ENCODE results near the gene KDM4B. TPM values are rescaled to one million over a fixed set of nuclear protein-coding genes. Genes with fewer than 3 reads are reported as not detected.

The KDM4B gene
- total RNA-seq, 1 experiment from 2014 or later, result 15.8 TPM

DNA sequence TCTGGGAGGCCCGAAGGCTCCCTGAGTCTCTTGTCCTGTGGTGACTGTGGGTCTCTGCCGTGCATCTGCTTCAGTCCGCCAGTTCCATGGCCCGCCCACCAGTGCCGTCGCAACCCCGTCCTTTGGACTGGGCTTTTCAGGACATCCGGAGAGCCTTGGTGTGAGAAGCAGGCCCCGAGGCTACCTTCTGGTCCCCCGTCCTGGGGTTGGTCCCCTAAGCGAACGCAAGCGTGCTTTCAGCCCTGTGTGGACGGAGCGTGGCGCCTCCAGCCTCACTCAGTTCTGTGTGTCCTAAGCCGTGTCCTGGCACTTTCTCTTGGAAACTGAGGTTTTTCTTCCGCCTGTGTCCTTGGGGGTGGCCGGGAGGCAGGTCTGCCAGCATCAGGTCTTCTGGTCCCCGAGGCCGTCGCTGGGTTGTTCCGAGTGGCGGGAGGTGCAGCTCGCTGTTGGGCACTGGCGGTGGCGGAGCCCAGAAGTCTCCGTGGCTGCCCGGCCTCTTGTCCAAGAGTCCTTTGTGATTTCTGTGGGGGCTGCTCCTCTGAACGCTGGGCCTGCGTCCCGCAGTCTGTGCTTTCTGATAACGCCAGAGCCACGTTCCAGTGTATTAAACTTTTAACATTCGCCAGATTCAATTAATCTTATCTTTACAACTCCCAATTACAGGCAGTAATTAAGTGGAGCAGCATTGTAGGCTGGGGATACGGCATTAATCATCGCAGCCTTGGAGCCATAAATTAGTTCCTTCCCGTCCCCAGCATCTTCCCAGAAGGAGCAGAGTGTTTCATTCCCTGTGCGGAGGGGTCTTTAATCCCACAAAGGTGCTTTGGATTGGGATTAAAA is 99.5 kb downstream of the KDM4B start:
- no peak for DNase-seq (ENCODE audit: low read depth)

DNA sequence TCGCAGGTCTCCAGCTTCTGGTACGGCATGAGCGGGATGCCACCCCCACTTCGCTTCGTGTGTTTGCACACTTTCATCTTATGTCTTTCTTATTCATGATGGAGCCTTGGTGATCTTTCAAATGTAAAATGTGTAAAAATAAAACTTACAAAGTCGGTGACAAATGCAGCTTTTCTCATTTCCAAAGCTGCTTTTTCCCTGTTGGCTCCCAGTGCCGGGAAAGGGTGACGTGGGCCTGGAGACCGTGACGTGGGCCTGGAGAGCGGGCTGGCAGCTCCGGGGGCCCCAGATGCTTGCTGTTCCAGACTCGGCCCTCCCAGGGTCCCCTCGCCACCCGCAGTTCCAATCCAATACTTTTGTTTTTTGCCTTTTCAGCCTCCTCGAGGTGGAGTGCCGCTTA is 101.4 kb downstream of the KDM4B start:
- no peak for DNase-seq (ENCODE audit: low read depth)

DNA sequence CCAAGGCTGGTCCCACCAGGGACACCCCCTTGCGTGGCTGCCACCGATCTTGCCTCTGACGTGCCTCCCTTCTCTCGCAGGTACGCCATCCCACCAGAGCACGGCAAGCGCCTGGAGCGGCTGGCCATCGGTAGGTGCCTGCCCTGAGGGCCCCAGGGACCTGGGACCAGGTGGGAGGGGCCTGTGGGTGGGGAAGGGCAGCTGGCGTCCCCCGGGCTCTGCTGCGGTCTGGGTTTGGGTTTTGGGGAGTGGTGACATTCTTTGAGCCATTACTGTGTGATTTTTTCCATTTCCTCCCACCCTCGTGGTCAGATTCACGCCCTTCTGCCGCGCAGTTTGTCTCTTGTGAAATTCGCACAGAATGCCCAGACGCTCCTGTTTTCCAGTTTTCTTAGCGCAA is 102.0 kb downstream of the KDM4B start:
- no peak for DNase-seq (ENCODE audit: low read depth)

DNA sequence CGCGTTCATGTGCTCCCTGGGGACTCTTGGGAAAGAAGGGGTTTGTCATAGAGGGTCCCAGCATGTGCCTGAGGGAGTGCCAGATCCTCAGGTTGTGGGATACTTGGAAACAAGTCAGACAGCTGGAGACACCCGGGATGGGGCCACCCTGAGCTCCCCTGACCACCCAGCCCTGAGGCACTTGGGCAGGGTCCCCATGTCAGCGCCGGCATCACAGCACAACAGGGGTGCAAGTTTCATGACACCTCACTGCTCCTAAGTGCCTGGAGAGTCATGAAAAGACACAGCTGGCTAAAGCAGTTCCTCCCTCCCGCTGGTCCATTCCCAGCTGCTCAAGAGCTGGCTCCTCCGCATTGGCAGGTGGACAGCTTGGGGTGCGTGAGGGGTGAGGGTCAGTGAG is 102.7 kb downstream of the KDM4B start:
- no peak for DNase-seq (ENCODE audit: low read depth)

DNA sequence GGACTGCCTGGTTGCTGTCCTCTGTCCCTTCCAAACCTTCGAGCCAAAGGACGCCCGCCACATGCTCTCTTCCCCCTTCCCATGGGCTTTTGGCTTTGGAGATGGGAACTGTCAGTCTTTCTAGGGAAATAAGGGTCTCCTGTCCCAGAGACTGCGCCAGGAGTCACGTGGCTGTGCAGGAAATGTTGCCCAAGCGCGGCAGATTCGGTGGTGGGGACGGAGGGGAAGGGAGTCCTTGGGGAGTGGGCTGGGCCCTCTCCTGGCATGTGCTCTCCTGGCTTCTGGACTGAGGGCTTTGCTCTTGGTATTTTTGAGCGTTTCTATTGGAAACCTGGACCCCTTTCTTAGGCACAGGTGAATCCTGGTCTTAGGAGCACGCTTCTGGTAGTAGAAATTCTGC is 103.2 kb downstream of the KDM4B start:
- no peak for DNase-seq (ENCODE audit: low read depth)

DNA sequence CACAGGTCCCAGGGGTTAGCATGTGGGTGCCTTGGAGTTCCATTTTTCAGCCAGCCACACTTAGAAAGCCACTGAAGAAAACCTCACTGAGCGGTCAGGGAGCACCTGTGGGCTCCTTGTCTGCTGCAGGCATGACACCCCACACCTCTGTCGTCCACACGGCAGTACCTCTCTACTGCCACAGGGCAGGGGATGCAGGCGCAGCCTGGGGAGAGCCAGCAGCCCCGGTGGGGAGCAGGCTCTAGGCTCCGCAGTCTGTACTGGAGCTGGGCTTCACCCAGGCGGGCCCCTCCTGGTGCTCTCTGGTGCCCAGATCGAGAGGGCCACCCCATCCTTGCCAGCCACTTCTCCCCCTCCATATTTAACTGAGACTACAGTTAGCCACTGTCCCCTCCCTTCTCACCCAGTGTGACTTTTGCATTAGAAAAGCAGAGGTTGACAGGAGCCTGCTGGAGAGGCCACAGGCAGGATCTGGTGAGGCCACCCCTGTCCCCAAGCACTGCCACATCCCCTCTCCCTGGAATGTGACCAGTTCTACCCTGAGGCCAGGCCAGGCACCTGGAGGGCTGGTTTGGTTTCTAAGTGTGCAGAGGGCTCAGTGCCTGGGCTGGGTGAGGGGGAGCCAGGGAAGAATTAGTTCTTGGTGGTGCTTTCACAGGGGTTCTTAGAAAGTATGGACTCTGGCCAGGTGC is 104.4 kb downstream of the KDM4B start:
- DNase-seq (ENCODE audit: low read depth), result no peak

DNA sequence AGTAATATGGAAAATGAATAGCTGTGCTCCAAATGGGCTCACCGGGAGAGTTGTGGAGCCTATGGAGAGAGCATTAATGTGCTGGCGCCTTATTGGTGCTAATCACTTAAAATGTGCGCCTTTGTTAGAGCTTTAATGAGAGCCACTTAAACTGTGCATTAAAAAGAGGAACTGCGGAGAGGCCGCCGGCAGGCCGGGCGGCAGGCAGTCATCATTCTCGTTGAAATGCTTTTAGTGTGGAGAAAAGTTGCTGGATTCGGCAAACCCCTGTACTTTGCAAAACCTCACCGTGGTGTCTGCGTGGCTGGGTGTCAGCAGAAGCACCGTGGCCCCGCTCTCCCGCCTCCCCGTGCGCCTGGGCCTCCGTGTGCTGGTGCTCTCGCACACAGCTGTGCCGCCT is 105.5 kb downstream of the KDM4B start:
- DNase-seq (ENCODE audit: low read depth), result no peak

DNA sequence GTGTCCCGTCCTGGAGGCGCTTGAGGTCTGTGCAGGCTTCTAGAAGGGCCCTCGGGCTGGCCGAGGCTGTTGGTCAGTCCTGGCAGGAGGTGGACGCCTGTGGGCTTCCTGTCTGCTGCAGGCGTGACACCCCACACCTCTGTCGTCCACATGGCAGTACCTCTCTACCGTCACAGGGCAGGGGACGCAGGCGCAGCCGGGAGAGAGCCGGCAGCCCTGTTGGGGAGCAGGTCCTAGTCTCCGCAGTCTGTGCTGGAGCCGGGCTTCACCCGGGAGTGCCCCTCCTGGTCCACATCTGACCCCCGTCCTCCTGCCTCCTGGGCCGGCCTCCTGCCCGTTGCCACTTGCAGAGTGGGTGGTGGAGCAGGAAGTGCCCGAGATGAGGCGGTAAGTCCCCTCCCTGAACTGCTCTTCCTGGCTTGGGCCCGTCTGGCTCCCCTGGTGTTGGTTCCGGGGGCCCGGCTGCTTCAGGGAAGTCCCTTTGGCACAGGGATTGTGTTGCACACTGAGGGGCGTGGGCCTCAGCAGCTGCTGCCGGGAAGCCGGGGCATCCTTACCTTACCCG is 106.0 kb downstream of the KDM4B start:
- DNase-seq (ENCODE audit: low read depth), result no peak

DNA sequence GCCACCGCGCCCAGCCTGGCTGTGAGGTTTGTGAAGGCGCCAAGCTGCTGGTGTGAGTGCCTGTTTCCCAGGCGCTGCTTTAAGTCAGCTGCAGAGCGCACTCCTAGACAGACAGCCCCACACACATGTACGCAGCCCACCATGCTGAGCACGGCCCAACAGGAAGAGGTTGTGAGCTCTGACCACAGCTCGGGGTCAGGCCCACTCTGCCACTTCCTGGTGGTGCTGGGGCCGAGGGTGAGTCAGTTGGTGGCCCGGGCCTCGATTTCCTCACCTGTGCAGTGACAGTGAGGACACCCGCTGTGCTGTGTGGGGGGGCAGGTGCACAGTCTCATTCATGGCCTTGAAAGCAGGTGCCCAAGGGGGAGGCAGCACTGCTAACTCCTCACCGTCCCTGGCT is 106.7 kb downstream of the KDM4B start:
- no peak for DNase-seq (ENCODE audit: low read depth)

DNA sequence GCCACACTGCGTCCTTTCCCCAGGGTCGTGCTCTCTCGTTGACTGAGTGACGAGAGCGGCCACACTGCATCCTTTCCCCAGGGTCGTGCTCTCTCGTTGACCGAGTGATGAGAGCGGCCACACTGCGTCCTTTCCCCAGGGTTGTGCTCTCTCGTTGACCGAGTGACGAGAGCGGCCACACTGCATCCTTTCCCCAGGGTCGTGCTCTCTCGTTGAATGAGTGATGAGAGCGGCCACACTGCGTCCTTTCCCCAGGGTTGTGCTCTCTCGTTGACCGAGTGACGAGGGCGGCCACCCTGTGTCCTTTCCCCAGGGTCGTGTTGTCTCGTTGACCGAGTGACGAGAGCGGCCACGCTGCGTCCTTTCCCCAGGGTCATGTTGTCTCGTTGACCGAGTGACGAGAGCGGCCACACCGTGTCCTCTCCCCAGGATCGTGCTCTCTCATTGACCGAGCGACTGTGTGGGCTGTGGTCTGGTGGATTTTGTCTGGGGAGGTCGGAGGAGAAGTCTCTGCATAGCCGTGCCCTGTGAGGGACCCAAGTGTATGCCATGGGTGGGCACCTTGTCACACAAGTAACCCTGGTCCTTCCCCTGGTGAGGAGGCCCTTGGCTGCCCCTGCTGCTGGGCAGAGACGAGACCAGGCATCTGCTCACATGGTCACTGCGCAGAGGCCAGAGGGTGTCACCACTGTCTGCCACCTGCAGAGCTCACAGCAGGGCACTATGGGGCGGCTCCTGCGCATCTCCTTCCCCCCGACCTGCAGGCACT is 107.7 kb downstream of the KDM4B start:
- no peak for DNase-seq (ENCODE audit: low read depth)

DNA sequence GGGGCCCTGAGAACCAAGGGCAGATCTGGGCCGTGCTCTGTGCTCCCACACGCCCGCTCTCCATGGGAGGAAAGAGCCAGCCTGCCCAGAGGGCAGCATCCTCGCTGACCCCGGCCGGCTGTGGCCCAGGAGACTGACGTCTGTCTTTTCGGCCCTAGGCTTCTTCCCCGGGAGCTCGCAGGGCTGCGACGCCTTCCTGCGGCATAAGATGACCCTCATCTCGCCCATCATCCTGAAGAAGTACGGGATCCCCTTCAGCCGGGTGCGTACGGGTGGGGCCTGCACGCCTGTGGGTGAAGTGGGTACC is 108.2 kb downstream of the KDM4B start:
- no peak for DNase-seq (ENCODE audit: low read depth)

DNA sequence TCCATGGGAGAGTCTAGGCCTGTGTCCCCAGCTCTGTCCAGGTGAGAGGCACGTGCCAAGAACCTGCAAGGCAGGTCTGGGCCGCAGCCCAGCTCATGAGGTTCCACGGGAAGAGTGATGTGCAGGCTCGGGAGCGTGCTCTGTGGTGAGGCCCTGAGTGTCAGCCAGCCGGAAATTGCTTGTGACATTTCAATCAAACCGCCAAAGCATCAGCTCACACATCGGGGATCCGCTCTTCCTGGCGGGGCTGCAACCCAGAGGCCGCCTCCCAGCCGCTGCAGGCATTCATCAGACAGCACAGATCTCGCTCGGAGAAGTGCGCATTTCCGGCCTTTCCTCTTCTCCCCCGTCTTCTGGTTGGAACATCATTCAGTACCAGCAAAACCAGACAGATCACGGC is 109.3 kb downstream of the KDM4B start:
- DNase-seq (ENCODE audit: low read depth), result no peak

DNA sequence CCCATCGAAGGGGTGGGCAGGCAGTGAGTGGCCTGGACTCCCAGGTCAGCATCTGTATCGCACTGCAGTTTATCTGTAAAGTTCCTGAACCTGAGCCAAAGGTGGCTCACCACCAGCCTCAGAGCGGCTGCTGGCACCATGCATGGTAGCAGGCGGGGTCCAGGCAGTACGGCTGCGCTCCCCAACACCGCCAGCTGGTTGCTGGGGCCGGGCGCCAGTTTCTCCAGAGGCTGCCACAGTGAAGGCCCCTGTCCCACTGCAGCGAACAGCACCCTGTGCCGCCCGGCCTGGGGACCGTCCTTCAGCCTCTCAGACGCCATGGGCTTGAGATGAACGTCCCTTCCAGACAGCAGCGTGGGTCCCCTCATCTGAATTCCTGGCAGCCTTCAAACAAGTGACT is 109.8 kb downstream of the KDM4B start:
- DNase-seq (ENCODE audit: low read depth), result no peak

DNA sequence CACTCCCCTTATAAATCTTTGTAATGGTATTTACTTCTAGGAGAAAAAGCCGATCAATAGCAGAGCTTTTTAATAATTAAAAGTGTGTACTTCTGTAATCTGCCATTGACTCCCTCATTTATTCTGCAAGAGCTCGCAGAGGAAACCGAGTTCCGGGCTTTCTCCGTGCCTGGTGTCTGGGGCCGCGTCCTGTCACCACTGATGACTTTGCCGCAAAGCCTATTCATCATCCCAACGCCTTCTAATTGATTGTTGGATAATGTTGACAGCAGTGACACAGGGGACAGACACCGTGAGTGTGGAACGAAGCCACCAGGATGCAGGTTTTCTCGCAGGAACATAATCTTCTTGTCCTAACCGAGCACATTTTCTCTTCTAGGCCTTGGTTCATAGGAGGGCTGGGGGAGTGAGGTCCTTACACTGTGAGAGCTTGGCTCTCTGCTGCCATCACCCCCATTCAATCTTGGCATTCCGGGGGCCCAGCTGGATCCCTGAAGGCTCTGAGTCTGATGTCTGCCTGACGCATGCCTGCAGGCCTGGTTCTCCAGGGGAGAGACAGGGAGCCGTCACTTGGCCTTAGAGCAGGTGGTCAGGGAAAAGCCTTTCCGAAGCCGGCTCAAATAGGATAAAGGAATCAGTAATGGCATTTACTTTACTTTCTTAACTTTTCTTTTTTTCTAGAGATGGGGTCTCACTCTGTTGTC is 110.3 kb downstream of the KDM4B start:
- no peak for DNase-seq (ENCODE audit: low read depth)

DNA sequence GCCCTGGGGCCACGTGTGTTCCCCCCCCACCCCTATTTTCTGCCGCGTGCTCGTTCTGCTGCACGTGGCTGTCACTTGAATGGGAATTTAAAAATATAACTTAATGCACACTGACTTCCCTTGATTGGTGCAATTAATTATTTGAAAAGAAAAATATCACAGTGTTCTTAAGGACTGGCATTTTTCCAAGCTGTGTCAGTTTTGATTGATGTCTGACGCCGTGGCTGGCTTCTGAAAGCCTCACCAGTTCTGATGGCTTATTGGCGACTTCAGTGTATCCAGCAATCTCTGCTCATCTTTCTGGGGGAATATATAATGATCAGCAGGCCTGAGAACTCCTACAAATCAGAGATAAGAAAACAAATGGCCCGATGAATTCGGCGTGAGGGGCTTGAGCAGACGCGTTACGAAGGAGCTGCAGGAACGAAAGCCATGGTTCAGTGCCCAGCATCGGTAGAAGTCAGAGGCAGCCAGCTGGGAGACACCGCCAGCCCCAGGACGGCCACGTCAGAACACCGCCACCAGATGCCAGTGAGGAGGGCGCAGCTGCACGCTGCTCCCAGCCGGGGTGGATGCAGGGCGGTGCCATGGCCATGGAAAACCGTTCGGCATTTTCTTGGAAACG is 111.2 kb downstream of the KDM4B start:
- no peak for DNase-seq (ENCODE audit: low read depth)

DNA sequence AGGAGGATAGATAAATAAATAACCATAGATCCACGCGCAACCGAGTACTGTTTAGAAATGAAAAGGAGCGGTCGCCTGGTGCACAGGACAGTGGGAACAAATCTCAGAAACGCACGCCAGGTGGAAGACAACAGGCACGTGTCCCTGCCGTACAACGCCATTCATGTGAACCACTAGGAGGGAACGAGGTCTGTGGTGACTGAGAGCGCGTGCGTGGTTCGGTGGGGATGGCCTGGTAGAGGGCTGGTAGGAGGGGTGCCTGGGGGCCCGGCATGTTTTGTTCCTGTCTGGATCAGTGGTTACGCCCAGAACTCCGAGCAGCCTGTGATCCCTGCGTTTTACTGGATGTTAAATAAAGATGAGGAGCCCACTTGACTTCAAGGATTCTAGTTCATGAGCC is 111.9 kb downstream of the KDM4B start:
- DNase-seq (ENCODE audit: low read depth), result no peak

DNA sequence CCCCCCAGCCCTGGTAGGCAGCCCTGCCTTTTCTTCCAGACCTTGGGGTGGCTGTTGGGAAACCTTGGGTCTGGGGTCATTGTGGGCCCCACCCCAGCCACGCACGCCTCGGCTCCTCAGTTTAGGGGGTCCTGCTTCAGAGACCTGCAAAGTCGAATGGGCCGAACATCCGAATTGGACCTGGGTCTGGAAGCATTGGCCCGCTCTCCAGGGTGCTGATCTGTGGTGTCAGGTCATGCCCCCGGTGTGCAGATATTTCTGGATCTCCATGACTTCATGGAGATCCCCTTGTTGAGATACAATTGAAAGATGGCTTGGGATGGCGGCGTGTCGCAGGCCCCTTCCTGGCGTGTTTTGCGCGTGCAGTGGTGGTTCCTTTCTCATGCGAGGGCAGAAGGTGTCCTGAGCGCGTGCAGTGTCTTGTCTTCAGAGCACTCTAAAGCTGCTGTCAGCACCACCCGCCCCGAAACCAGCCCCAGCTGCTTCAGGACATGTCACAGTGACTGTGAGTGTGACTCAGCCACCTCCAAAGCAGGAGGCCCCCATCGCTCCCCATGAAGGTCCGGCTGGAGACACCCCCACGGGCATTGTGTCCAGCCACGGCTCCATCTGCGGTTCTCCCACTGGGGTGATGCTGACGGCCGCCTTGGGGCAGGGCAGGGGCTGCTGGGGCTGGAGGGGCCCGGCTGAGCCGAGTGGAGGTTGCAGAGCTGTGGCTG is 112.7 kb downstream of the KDM4B start:
- no peak for DNase-seq (ENCODE audit: low read depth)

DNA sequence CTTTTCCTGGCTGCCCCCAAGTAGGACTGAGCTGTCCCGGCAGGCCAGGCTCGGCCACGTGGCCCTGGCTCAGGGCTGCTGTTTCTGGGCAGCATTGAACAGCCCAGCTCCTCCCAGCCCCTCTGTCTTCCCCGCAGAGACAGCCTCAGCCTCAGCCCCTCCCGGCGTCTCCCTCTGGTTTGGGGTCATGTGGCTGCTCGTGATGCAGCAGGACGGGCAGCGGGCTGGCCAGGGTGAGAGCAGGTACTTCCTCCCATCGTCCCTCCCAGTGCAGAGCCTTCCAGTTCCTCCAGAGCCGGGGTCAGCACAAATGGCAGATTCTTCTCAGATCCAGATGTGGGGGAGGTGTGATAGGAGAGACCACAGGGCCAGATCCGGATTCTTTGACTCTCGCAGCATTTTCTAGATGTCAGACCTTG is 114.6 kb downstream of the KDM4B start:
- DNase-seq (ENCODE audit: low read depth), result no peak

DNA sequence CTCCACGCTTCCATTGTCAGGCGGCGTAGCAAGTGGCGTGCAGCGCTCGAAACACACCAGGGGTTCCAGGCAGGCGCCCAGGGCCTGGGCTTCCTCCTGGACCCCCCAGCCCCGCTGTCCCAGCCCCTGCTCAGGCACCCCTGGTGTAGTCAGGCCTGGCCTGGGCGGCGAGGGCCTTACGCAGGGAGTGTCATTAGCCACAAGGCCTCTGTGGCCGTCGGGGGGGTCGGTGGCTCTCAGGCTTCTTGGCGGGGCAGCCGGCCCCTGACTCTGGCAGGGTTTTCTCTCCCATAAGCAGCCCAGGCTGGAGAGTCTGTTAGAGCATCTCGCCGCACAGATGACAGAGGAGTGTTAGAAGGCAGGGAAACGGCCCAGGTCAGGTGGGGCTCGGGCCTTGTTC is 116.7 kb downstream of the KDM4B start:
- no peak for DNase-seq (ENCODE audit: low read depth)

DNA sequence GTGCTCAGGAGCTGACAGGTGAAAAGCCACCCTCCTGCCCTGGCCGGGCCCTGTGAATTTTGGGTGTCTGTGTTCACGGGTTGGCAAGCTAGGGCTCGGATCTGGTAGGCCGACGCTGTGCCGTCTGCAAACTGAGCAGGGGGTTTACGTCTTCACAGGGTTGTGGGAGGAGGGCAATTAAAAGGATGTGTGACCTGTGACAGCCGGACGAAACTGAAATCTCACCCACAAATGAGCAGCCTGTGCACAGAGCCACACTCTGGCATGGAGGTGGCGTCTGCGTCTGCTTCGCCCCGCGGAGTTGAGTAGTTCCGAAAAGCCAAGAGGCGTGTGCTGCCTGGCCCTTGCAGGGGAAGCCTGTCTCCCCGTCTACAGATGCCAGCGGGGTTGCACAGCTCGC is 117.3 kb downstream of the KDM4B start:
- no peak for DNase-seq (ENCODE audit: low read depth)

Measured in LHCN-M2 (cell line).